ENCODE results near the gene SLITRK5. TPM values are rescaled to one million over a fixed set of nuclear protein-coding genes. Genes with fewer than 3 reads are reported as not detected.

Gene SLITRK5
- total and polyA plus RNA-seq, 8 donors: 0.06 to 1.4 (median 0.25) TPM

DNA sequence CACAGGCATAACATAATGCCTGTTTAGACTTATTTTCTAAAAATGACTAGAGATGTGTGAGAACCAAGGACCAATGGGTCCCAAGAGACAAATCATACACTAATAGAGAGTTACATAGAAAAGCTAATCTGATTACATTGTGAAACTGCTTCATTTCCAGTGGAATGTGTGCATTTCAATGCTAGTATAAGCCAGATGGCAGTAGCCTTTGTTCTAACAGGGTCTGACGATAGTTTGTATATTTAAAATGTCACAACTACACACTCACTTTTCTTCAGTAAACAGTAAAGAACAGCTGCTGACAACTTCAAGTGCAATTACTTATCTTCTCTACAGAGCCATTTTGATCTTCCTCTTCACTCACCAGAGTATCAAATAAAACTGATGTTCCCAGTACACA is 4.3 kb upstream of the SLITRK5 start:
- Histone ChIP-seq H3K36me3 (no peaks in the 10 kb centered on the region), H3K4me3 (no peak overlapping the region), H3K27ac (no peak overlapping the region), H3K27me3 (peaks cover 0 to 10% (median 9%) of the 10 kb centered on the region in 4 donors), H3K9me3 (no peaks in the 10 kb centered on the region), H3K4me1 (peaks cover 0 to 3% (median 0%) of the 10 kb centered on the region in 3 donors)
- ATAC-seq: no peak
- no peak for DNase-seq
- WGBS, 2 donors: 49 to 63% methylated on average over 1 of the region's 1 CpG
- TF ChIP-seq, protein P1, sequence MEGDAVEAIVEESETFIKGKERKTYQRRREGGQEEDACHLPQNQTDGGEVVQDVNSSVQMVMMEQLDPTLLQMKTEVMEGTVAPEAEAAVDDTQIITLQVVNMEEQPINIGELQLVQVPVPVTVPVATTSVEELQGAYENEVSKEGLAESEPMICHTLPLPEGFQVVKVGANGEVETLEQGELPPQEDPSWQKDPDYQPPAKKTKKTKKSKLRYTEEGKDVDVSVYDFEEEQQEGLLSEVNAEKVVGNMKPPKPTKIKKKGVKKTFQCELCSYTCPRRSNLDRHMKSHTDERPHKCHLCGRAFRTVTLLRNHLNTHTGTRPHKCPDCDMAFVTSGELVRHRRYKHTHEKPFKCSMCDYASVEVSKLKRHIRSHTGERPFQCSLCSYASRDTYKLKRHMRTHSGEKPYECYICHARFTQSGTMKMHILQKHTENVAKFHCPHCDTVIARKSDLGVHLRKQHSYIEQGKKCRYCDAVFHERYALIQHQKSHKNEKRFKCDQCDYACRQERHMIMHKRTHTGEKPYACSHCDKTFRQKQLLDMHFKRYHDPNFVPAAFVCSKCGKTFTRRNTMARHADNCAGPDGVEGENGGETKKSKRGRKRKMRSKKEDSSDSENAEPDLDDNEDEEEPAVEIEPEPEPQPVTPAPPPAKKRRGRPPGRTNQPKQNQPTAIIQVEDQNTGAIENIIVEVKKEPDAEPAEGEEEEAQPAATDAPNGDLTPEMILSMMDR (IDR thresholded peaks at IDR 0.05): no peak
- intact Hi-C loops (cut with DNase I): no loop called here
- FAIRE-seq: no peak

DNA sequence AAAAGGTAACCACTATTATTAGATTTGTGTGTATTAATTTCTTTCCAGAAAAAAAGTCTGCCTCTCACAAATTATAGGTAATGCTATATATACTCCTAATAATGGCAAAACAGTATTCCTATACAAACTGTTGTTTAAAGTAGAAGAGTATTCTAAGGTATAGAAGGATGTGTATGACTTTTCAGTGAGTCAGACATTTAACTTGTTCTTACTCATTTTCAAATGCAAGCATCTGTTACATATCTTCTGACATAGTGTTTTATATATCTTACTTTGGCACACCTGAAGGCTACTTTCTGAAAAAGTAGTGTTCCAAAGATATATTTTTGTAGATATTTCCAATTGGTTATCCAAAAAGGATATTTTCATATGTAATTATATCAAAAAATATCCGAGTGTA is 3.5 kb upstream of the SLITRK5 start:
- FAIRE-seq: no peak
- no peak for ATAC-seq
- no peak for DNase-seq
- intact Hi-C loops (cut with DNase I): no loop called here
- H3K4me3 ChIP-seq: no peak overlapping the region
- no peaks in the 10 kb centered on the region for H3K36me3 ChIP-seq
- peaks cover 0 to 14% (median 5%) of the 10 kb centered on the region in 4 donors for H3K27me3 ChIP-seq
- no peaks in the 10 kb centered on the region for H3K9me3 ChIP-seq
- peaks cover 0 to 6% (median 0%) of the 10 kb centered on the region in 3 donors for H3K4me1 ChIP-seq
- H3K27ac ChIP-seq: no peak overlapping the region
- WGBS, 2 donors: 36 to 45% methylated on average over 1 of the region's 1 CpG
- TF ChIP-seq, protein P1 (IDR thresholded peaks at IDR 0.05): no peak

GRCh38 chr13:87669379-87669978 is 1.7 kb upstream of the SLITRK5 start:
- H3K27me3 ChIP-seq: peaks cover 0 to 23% (median 4%) of the 10 kb centered on the region in 4 donors
- H3K9me3 ChIP-seq: no peaks in the 10 kb centered on the region
- H3K36me3 ChIP-seq: no peaks in the 10 kb centered on the region
- no peak overlapping the region for H3K27ac ChIP-seq
- peaks cover 0 to 6% (median 0%) of the 10 kb centered on the region in 3 donors for H3K4me1 ChIP-seq
- 31 to 33% methylated on average over 3 of the region's 3 CpGs for WGBS, 2 donors
- H3K4me3 ChIP-seq: no peak overlapping the region
- TF ChIP-seq, protein P1 (IDR thresholded peaks at IDR 0.05): peak in 1 of 4 donors; percentile 6
- FAIRE-seq: peak; percentile 82
- intact Hi-C loops (cut with DNase I): no loop called here
- no peak for ATAC-seq
- no peak for DNase-seq

DNA sequence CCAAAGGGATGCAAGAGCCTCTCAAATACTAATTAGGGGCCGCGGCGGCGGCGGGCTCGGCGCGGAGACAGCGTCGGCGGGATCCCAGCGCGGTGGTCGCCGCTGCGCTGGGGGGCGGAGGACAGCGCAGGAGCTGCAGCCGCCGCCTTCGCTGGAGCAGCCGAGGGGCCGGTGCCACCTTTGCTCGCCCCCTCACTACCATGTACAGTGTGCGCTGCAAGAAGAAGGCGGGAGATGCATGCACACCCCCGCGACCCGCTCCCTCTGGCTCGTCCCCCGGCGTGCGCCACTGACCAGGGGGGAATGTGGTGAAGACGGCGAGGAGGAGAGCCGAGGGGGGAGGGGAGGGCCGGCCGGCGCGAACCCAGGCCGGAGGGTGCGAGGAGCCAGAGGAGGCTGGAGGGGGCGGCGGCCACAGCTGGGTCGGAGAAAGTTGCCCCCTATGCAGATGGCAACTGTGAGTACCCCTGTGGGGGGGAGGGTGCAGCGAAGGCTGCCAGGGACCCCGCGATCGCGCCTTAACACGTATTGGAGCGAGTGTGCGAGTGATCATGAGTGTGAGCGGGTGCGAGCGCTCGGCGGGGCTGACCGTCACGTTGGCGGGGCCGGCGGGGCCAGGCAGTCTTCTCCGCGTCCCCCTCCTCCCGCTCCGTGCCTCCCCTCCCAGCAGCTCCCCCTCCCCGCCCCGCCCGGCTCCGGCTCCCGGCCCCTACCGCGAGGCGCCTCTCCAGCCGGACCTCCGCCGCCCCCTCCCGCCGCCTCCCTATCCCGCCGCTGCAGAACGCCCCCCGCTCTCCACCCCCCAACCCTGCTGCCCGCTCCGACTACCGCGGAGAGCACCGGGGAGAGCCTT is 808 bp downstream of the SLITRK5 start:
- Histone ChIP-seq H3K27me3 (peaks cover 0 to 39% (median 8%) of the 10 kb centered on the region in 4 donors), H3K36me3 (no peaks in the 10 kb centered on the region), H3K4me1 (peaks cover 0 to 6% (median 0%) of the 10 kb centered on the region in 3 donors), H3K27ac (no peak overlapping the region), H3K4me3 (peak overlapping the region; percentile 9 to 58 (median 38)), H3K9me3 (no peaks in the 10 kb centered on the region)
- DNase-seq (peak in 2 of 6 donors; percentile 27 to 69), FAIRE-seq (no peak), ATAC-seq (peak; percentile 11 to 46 (median 23))
- TF ChIP-seq, protein P1 (IDR thresholded peaks at IDR 0.05): no peak
- intact Hi-C loops (cut with DNase I): no loop called here
- 1% methylated on average over 45 to 89 of the region's 89 CpGs for WGBS, 2 donors
